Lower lobe of right lung (tissue), 2 donors: ENCODE measurements around the gene COA1. TPM values are rescaled to one million over a fixed set of nuclear protein-coding genes. Genes with fewer than 3 reads are reported as not detected.
"Not testable (repeated sequence)": the region's sequence is repeated elsewhere in the genome, so short reads cannot be mapped to it uniquely, and the experiment has no call there.

Source experiments
- ATAC-seq, 2 donors: fragments of 200-7000 bp; cut with Tn5 transposase; one replicate each; pipeline ENCODE4 v1.9.1; 2020 to 2022; ENCODE audit warnings: mild to moderate bottlenecking in 2 of 2, moderate library complexity in 2 of 2
- DNase-seq: peaks from one replicate; pipeline ENCODE4 v3.0.0-alpha.2; 2020
- H3K27ac ChIP-seq: fragments of 200-600 bp; one replicate; pipeline ENCODE4 v1.8.0; 2022
- H3K27me3 ChIP-seq: fragments of 200-600 bp; one replicate; pipeline ENCODE4 v1.8.0; 2022; ENCODE audit warnings: low read depth
- H3K36me3 ChIP-seq: fragments of 200-600 bp; one replicate; pipeline ENCODE4 v1.8.0; 2022; ENCODE audit warnings: mild to moderate bottlenecking
- H3K4me1 ChIP-seq: fragments of 200-600 bp; one replicate; pipeline ENCODE4 v1.8.0; 2022
- H3K4me3 ChIP-seq: fragments of 200-600 bp; one replicate; pipeline ENCODE4 v1.8.0; 2022; ENCODE audit warnings: mild to moderate bottlenecking
- H3K9me3 ChIP-seq: fragments of 200-600 bp; one replicate; pipeline ENCODE4 v1.8.0; 2022
- CTCF ChIP-seq: fragments of 200-600 bp; IDR thresholded peaks from one replicate; pipeline ENCODE4 v1.8.0; 2022; ENCODE audit warnings: antibody characterized with exemption, mild to moderate bottlenecking
- intact Hi-C: fragments of 100-400 bp; cut with DNase I; formaldehyde crosslinking; loops from one replicate; pipeline ENCODE4 v1.11.0; 2022
- total RNA-seq: library from RNA; stranded (reverse); fragmentation: NEBNext Ultra II Directional; extraction: Animal tissue kit (Norgen Biotek cat#: 25700); gene quantifications from one replicate; pipeline ENCODE4 v1.2.1, GENCODE V29; 2021
- donor health status: DM: no; HTN: yes; CAD: no; lungs with severe emphysema.

COA1 gene
- total RNA-seq, 1 donor from 2014 or later = 43.3 TPM

GRCh38 chr7:43737467-43738127 is 8.3 kb upstream of the COA1 start:
- TF ChIP-seq CTCF = no peak
- Histone ChIP-seq H3K4me1 (no peaks in the 10 kb centered on the region), H3K27me3 (no peaks in the 10 kb centered on the region), H3K4me3 (no peak overlapping the region), H3K36me3 (no peaks in the 10 kb centered on the region), H3K9me3 (no peaks in the 10 kb centered on the region), H3K27ac (no peak overlapping the region)
- DNase-seq = no peak
- ATAC-seq = peak in 1 of 2 donors; percentile 35
- intact Hi-C loops = no loop called here

- Histone ChIP-seq H3K4me1 (no peaks in the 10 kb centered on the region), H3K9me3 (no peaks in the 10 kb centered on the region), H3K27me3 (no peaks in the 10 kb centered on the region), H3K27ac (no peak overlapping the region), H3K4me3 (no peak overlapping the region), H3K36me3 (no peaks in the 10 kb centered on the region)
- intact Hi-C loops = no loop called here
- DNase-seq (no peak), ATAC-seq (peak; percentile 42 to 53)
- no peak for TF ChIP-seq CTCF
Measured at GRCh38 chr7:43735802-43736603, 6.7 kb upstream of the COA1 start.

- no peak for ATAC-seq
- Histone ChIP-seq H3K27ac (no peak overlapping the region), H3K27me3 (no peaks in the 10 kb centered on the region), H3K4me3 (no peak overlapping the region), H3K9me3 (no peaks in the 10 kb centered on the region), H3K4me1 (no peaks in the 10 kb centered on the region), H3K36me3 (no peaks in the 10 kb centered on the region)
- DNase-seq = no peak
- TF ChIP-seq CTCF = no peak
- intact Hi-C loops = no loop called here
Measured at GRCh38 chr7:43735403-43735801, 6.1 kb upstream of the COA1 start.

GRCh38 chr7:43734575-43735332 is 5.4 kb upstream of the COA1 start:
- H3K4me3 ChIP-seq, H3K27me3 ChIP-seq, DNase-seq, H3K4me1 ChIP-seq, H3K36me3 ChIP-seq, H3K27ac ChIP-seq, H3K9me3 ChIP-seq, ATAC-seq, intact Hi-C loops: not testable (repeated sequence)

GRCh38 chr7:43731494-43731893 is 2.2 kb upstream of the COA1 start:
- ATAC-seq, H3K36me3 ChIP-seq, intact Hi-C loops, H3K9me3 ChIP-seq, DNase-seq, H3K27me3 ChIP-seq, H3K27ac ChIP-seq, H3K4me3 ChIP-seq: not testable (repeated sequence)
- peaks cover 17% of the 10 kb centered on the region for H3K4me1 ChIP-seq

- Histone ChIP-seq H3K4me3 (peak overlapping the region; percentile 84), H3K27ac (peak overlapping the region; percentile 83), H3K27me3 (no peaks in the 10 kb centered on the region), H3K4me1 (peaks cover 17% of the 10 kb centered on the region), H3K36me3 (no peaks in the 10 kb centered on the region), H3K9me3 (no peaks in the 10 kb centered on the region)
- DNase-seq (no peak), ATAC-seq (peak in 1 of 2 donors; percentile 2)
- intact Hi-C loops = no loop called here
- TF ChIP-seq CTCF = no peak
Measured at GRCh38 chr7:43729924-43730248, 563 bp upstream of the COA1 start.
